Myocyte (in vitro differentiated cells): ENCODE data around the gene SEC14L6. TPM values are rescaled to one million over a fixed set of nuclear protein-coding genes. Genes with fewer than 3 reads are reported as not detected.

Experiments
- DNase-seq: peaks from one replicate; pipeline ENCODE4 v3.0.0-alpha.2; 2012; ENCODE audit warnings: low read depth
- total RNA-seq: library from RNA; depleted of rRNA; stranded (reverse); fragments of >200 nt; gene quantifications from 2 replicates; pipeline ENCODE4 v1.2.3, GENCODE V29; 2014

SEC14L6 gene
- total RNA-seq, 1 donor from 2014 or later = not detected

- DNase-seq = no peak
Measured at GRCh38 chr22:30537083-30537731, 9.3 kb downstream of the SEC14L6 start.

GRCh38 chr22:30535182-30535581, 11.4 kb downstream of the SEC14L6 start:
- DNase-seq = no peak

GRCh38 chr22:30531651-30532608, 14.6 kb downstream of the SEC14L6 start:
- DNase-seq = no peak

GRCh38 chr22:30526656-30527055, 19.9 kb downstream of the SEC14L6 start:
- DNase-seq = no peak

GRCh38 chr22:30523646-30524489, 22.7 kb downstream of the SEC14L6 start:
- DNase-seq = no peak

GRCh38 chr22:30521368-30522156, 25.0 kb downstream of the SEC14L6 start:
- DNase-seq = no peak

- DNase-seq = no peak
Measured at GRCh38 chr22:30519842-30520425, 26.6 kb downstream of the SEC14L6 start.

GRCh38 chr22:30516731-30517130, 29.8 kb downstream of the SEC14L6 start:
- DNase-seq = no peak

- no peak for DNase-seq
Measured at GRCh38 chr22:30516273-30516672, 30.3 kb downstream of the SEC14L6 start.

- no peak for DNase-seq
Measured at GRCh38 chr22:30514252-30514651, 32.3 kb downstream of the SEC14L6 start.

GRCh38 chr22:30513462-30513861, 33.1 kb downstream of the SEC14L6 start:
- DNase-seq = no peak

GRCh38 chr22:30511911-30512310, 34.6 kb downstream of the SEC14L6 start:
- DNase-seq = no peak

- DNase-seq = no peak
Measured at GRCh38 chr22:30511109-30511508, 35.4 kb downstream of the SEC14L6 start.

GRCh38 chr22:30508216-30508615, 38.3 kb downstream of the SEC14L6 start:
- no peak for DNase-seq

- no peak for DNase-seq
Measured at GRCh38 chr22:30507670-30508069, 38.9 kb downstream of the SEC14L6 start.

GRCh38 chr22:30506507-30506968, 40.0 kb downstream of the SEC14L6 start:
- no peak for DNase-seq

- no peak for DNase-seq
Measured at GRCh38 chr22:30503551-30503950, 43.0 kb downstream of the SEC14L6 start.

GRCh38 chr22:30502911-30503310, 43.6 kb downstream of the SEC14L6 start:
- no peak for DNase-seq

- DNase-seq = no peak
Measured at GRCh38 chr22:30502153-30502552, 44.4 kb downstream of the SEC14L6 start.

GRCh38 chr22:30500628-30501027, 45.9 kb downstream of the SEC14L6 start:
- DNase-seq = no peak
